Psoas muscle (tissue), 8 donors: ENCODE results near the gene SBNO2. TPM values are rescaled to one million over a fixed set of nuclear protein-coding genes. Genes with fewer than 3 reads are reported as not detected.
"Not testable (repeated sequence)": the region's sequence is repeated elsewhere in the genome, so short reads cannot be mapped to it uniquely, and the experiment has no call there.

Experiments used
- ATAC-seq, 4 donors: fragments of 200-7000 bp; cut with Tn5 transposase; one replicate each; pipeline ENCODE4 v1.9.1; 2020; ENCODE audit warnings: moderate library complexity in 3 of 4, mild to moderate bottlenecking in 2 of 4
- DNase-seq, 2 donors: peaks; one replicate each; pipeline ENCODE4 v3.0.0-alpha.2; 2020
- H3K27ac ChIP-seq: fragments of 200-600 bp; one replicate; pipeline ENCODE4 v1.8.0; 2022
- H3K27me3 ChIP-seq, 3 donors: fragments of 200-600 bp in 1 of 3; one replicate each; pipeline versions ENCODE4 v1.6.1 to v1.8.0; 2013 to 2022; ENCODE audit warnings: low read length in 2 of 3, mild to moderate bottlenecking in 2 of 3, moderate library complexity in 1 of 3; ENCODE audit not compliant: insufficient read depth in 3 of 3
- H3K36me3 ChIP-seq, 2 donors: fragments of 200-600 bp in 1 of 2; one replicate each; pipeline versions ENCODE4 v1.6.1 to v1.8.0; 2013 to 2022; ENCODE audit warnings: low read depth in 1 of 2, mild to moderate bottlenecking in 1 of 2, moderate library complexity in 1 of 2; ENCODE audit not compliant: insufficient read depth in 1 of 2
- H3K4me1 ChIP-seq: fragments of 200-600 bp; one replicate; pipeline ENCODE4 v1.8.0; 2022
- H3K4me3 ChIP-seq: fragments of 200-600 bp; one replicate; pipeline ENCODE4 v1.8.0; 2022; ENCODE audit warnings: mild to moderate bottlenecking
- H3K9me3 ChIP-seq: fragments of 200-600 bp; one replicate; pipeline ENCODE4 v1.8.0; 2022
- WGBS, 3 donors: extraction: QIAGEN DNeasy Blood & Tissue Kit; methylation state at CpG; one replicate each; pipeline versions ENCODE4 v1.1.6 to v1.1.7; 2013; 5-methylcytosine and 5-hydroxymethylcytosine counted together
- intact Hi-C, 2 donors: fragments of 100-400 bp; cut with DNase I; formaldehyde crosslinking; loops; one replicate each; pipeline versions ENCODE4 v1.11.0 to v1.14.2; 2022
- polyA plus RNA-seq, 3 donors: library from polyadenylated mRNA; stranded (reverse); fragments of 200-250 nt; gene quantifications; one replicate each; pipeline ENCODE4 v1.2.3, GENCODE V29; 2013
- total RNA-seq, 4 donors: library from RNA; stranded (reverse); fragmentation: NEBNext Ultra II Directional in 2 of 4; extraction: Animal tissue kit (Norgen Biotek cat#: 25700) in 2 of 4; gene quantifications; one replicate each; pipeline versions ENCODE4 v1.2.1 to v1.2.4, GENCODE V29; 2021 to 2023
- TF ChIP-seq, protein P1 (sequence below): fragments of 200-600 bp; IDR thresholded peaks from one replicate; pipeline ENCODE4 v1.8.0; 2022; ENCODE audit warnings: antibody characterized with exemption
- donor health status: healthy with polysubstance abuse.
- donor health status: DM: no; HTN: no; CAD: no; lungs with moderate emphysema.
- donor health status: Bipolar disorder and iron deficiency.
- donor health status: healthy.
- donor health status: DM: yes; HTN: yes; CAD: no.
- donor health status: DM: no; HTN: no; CAD: no.
- donor health status: DM: no; HTN: no; CAD: no.
- donor health status: DM: yes; HTN: yes; CAD: no.

Gene SBNO2
- total and polyA plus RNA-seq, 7 donors: 18.5 to 138 (median 47.2) TPM

DNA sequence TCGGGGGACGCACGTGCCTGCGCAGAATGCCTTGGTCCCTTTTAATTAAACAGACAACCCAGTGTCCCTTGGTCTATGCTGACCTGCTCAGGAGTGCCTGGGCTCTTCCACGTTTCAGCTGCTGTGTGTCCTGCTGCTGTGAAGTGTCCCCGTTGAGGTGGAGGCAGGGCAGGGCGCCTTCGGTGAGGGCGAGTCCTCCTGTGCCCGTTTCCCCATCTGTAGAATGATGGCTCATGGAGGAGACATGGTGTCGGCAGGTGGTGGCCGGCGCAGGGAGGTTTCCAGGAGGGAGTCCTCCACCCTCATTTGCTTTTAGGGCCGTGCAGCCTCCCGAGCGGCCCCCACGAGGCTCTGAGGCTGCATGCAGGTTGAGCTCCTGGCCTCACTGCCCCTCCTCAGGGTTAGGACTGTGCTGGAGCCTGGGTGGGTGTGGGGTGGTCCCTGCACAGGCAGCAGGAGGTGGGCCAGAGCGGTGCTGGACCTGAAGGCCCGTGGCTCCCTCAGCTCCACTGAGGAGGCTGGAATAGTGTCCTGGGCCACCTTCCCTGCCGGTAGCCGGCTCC lies 40.3 kb upstream of the SBNO2 start:
- TF ChIP-seq, protein P1, sequence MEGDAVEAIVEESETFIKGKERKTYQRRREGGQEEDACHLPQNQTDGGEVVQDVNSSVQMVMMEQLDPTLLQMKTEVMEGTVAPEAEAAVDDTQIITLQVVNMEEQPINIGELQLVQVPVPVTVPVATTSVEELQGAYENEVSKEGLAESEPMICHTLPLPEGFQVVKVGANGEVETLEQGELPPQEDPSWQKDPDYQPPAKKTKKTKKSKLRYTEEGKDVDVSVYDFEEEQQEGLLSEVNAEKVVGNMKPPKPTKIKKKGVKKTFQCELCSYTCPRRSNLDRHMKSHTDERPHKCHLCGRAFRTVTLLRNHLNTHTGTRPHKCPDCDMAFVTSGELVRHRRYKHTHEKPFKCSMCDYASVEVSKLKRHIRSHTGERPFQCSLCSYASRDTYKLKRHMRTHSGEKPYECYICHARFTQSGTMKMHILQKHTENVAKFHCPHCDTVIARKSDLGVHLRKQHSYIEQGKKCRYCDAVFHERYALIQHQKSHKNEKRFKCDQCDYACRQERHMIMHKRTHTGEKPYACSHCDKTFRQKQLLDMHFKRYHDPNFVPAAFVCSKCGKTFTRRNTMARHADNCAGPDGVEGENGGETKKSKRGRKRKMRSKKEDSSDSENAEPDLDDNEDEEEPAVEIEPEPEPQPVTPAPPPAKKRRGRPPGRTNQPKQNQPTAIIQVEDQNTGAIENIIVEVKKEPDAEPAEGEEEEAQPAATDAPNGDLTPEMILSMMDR: peak; percentile 20
- 30 to 48% (median 31%) methylated on average over 21 of the region's 21 CpGs for WGBS, 3 donors
- peak overlapping the region; percentile 60 for H3K4me3 ChIP-seq
- peak overlapping the region; percentile 99 for H3K27ac ChIP-seq
- ATAC-seq (no peak), DNase-seq (no peak)
- H3K27me3 ChIP-seq: no peaks in the 10 kb centered on the region
- intact Hi-C loops: loop anchor here in 1 of 2 donors (10.0 kb wide), 1 partner anchor 290 kb away; the partner anchor contains the start of gene ARID3A
- H3K4me1 ChIP-seq: peaks cover 95% of the 10 kb centered on the region
- H3K9me3 ChIP-seq: no peaks in the 10 kb centered on the region
- H3K36me3 ChIP-seq: peaks cover 0 to 6% of the 10 kb centered on the region in 2 donors

DNA sequence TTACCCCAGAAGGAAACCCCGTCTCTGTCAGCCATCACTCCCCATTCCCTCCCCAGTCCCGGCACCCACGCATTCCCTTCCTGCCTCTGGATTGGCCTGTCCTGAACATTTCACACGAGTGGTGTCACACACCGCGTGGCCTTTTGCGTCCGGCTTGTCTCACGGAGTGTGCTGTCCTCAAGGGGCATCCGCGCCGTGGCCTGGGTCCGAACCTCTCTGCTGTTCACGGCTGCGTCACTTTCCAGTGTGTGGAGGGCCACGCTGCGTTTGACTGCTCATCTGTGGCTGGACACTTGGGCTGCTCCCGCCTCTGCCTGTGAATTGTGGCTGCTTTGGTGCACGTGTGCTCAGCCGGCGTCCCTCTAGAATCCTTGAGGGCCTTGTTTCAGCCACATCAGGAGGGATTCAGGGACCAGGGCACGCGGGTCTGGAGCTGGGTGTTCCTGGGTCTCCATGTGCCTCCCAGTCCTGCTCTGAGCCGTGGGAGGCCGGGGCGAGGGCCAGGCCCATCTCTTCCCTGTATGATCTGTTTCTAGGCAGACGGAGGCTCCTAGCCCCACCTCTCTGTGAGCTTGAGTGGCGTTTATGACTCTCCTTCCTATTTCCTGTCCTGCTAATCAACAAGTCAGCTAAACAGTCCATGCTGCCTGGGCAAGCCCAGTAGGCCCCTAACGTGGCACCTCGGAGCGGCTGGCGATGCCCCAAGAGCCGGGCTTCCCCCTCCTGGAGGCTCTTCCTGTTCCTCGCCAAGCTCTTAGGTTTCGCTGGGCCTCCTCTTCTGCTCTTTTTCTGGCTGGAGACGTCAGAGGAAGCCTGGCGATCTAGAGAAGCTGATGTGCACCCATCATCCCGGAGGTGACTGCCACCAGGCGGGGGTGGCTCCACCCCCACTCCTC lies 39.6 kb upstream of the SBNO2 start:
- H3K36me3 ChIP-seq: peaks cover 0 to 6% of the 10 kb centered on the region in 2 donors
- H3K27me3 ChIP-seq: no peaks in the 10 kb centered on the region
- TF ChIP-seq, protein P1: no peak
- peak overlapping the region; percentile 60 for H3K4me3 ChIP-seq
- DNase-seq: peak; percentile 80 to 93
- ATAC-seq: peak; percentile 50 to 63 (median 56)
- WGBS, 3 donors: 32 to 50% (median 36%) methylated on average over 38 to 39 of the region's 39 CpGs
- H3K9me3 ChIP-seq: no peaks in the 10 kb centered on the region
- H3K27ac ChIP-seq: peak overlapping the region; percentile 99
- intact Hi-C loops: loop anchor here in 1 of 2 donors (10.0 kb wide), 1 partner anchor 289 kb away; the partner anchor contains the start of gene ARID3A
- peaks cover 95% of the 10 kb centered on the region for H3K4me1 ChIP-seq

DNA sequence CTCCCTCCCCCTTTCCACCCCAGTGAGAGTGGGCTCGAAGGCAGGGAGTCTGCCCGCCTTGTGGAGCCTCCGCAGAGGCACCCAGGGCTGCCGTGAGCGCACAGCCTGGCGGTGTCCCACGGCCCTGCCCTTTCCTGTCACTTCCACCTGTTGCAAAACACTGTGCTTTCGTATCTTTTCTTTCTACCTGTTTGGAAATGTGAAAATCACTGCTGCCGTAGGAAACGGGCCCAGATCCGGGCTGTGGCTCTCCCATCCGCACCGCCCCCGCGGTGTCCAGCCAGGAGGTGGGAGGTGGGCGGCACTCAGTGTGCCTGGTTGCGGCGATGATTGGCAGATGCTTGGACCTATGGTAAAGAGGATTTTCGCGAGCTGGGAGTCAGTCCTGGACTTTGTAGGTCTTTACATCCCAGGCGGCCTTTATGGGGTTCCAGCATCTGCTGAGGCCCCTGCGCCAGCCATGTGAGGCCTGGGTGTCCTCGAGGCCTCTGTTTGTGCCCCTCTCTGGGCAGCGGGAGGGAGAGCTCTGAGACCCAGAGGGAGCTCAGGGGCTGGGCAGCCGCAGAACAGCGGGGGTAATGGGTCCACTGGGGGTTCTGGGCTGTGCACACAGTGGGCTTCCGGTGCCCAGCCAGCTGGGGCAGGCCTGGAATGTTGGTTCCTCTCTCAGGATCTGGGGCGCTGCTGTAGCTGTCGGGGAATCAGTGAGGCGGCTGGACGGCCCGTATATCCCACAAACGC lies 37.6 kb upstream of the SBNO2 start:
- ATAC-seq: no peak
- no peaks in the 10 kb centered on the region for H3K9me3 ChIP-seq
- intact Hi-C loops: loop anchor here in 1 of 2 donors (10.0 kb wide), 1 partner anchor 287 kb away; the partner anchor contains the start of gene ARID3A
- peaks cover 82% of the 10 kb centered on the region for H3K4me1 ChIP-seq
- TF ChIP-seq, protein P1: no peak
- peaks cover 0 to 6% of the 10 kb centered on the region in 2 donors for H3K36me3 ChIP-seq
- peak overlapping the region; percentile 18 for H3K4me3 ChIP-seq
- peak; percentile 49 to 66 for DNase-seq
- peak overlapping the region; percentile 99 for H3K27ac ChIP-seq
- H3K27me3 ChIP-seq: no peaks in the 10 kb centered on the region
- 76 to 83% (median 77%) methylated on average over 33 of the region's 33 CpGs for WGBS, 3 donors

DNA sequence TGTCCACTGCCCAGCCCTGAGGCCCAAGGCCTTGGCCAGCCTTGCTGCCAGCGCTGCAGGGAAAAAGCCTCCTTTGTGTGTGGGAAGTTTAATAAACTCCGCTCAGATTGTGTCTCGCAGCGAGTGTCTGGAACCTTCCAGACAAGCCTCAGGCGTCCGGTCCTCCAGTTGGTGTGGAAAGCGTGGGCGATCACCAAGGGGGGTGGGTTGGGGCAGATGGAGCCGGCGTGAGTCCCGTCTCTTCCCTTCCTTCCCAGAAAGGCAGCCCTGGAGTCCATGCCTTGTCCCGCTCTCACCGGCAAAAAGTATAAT lies 36.1 kb upstream of the SBNO2 start:
- Histone ChIP-seq H3K27ac (peak overlapping the region; percentile 99), H3K4me3 (peak overlapping the region; percentile 18), H3K4me1 (peaks cover 70% of the 10 kb centered on the region), H3K9me3 (no peaks in the 10 kb centered on the region), H3K36me3 (peaks cover 0 to 6% of the 10 kb centered on the region in 2 donors), H3K27me3 (no peaks in the 10 kb centered on the region)
- no peak for DNase-seq
- intact Hi-C loops: loop anchor here in 1 of 2 donors (10.0 kb wide), 1 partner anchor 285 kb away; the partner anchor contains the start of gene ARID3A
- 77 to 93% (median 78%) methylated on average over 13 of the region's 13 CpGs for WGBS, 3 donors
- no peak for ATAC-seq
- TF ChIP-seq, protein P1: no peak

DNA sequence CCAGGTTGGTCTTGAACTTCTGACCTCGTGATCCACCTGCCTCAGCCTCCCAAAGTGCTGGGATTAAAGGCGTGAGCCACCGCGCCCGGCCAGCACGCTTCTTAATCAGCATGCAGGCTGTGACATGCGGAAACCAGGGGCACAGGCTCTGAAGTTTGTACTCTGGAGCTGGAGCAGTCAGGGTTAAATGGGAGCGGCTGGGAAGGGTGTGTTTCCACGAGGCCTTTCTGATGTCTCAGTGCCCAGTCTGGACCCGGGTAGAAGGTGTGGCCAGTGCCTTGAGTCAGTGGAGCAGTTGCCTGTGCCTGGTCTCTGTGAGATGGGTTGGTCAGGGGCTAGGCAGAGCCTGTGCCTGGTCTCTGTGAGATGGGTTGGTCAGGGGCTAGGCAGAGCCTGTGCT lies 34.8 kb upstream of the SBNO2 start:
- H3K27me3 ChIP-seq, ATAC-seq, H3K36me3 ChIP-seq, H3K9me3 ChIP-seq, intact Hi-C loops: not testable (repeated sequence)
- H3K4me3 ChIP-seq: peak overlapping the region; percentile 92
- peak in 1 of 2 donors; percentile 18 for DNase-seq
- H3K4me1 ChIP-seq: peaks cover 62% of the 10 kb centered on the region
- H3K27ac ChIP-seq: peak overlapping the region; percentile 99
- 68 to 72% (median 69%) methylated on average over 10 of the region's 10 CpGs for WGBS, 3 donors
